Liver (tissue), 9 donors: ENCODE data around the gene RCOR3. TPM values are rescaled to one million over a fixed set of nuclear protein-coding genes. Genes with fewer than 3 reads are reported as not detected.

Source experiments
- DNase-seq: peaks from one replicate; pipeline ENCODE4 v3.0.0-alpha.2; 2017; ENCODE audit warnings: low spot score
- H3K27ac ChIP-seq, 2 donors: one replicate each; pipeline ENCODE4 v1.7.0; 2013; ENCODE audit warnings: inconsistent platforms in 2 of 2, low read length in 2 of 2, control low read depth in 1 of 2, low read depth in 1 of 2, mild to moderate bottlenecking in 1 of 2
- H3K27me3 ChIP-seq, 4 donors: one replicate each; pipeline versions ENCODE4 v1.6.1 to v1.7.0; 2013; ENCODE audit warnings: low read length in 3 of 4, inconsistent platforms in 1 of 4, mild to moderate bottlenecking in 1 of 4, moderate library complexity in 1 of 4; ENCODE audit not compliant: control insufficient read depth in 4 of 4, insufficient read depth in 4 of 4
- H3K36me3 ChIP-seq, 4 donors: one replicate each; pipeline versions ENCODE4 v1.6.1 to v1.7.0; 2013; ENCODE audit warnings: low read length in 3 of 4, mild to moderate bottlenecking in 3 of 4, low read depth in 1 of 4, moderate library complexity in 1 of 4; ENCODE audit not compliant: control insufficient read depth in 4 of 4, insufficient read depth in 3 of 4
- H3K4me1 ChIP-seq, 4 donors: one replicate each; pipeline versions ENCODE4 v1.6.1 to v1.7.0; 2013; ENCODE audit warnings: low read length in 3 of 4, mild to moderate bottlenecking in 3 of 4, moderate library complexity in 1 of 4; ENCODE audit not compliant: control insufficient read depth in 4 of 4, insufficient read depth in 4 of 4
- H3K4me3 ChIP-seq, 3 donors: one replicate each; pipeline versions ENCODE4 v1.6.1 to v1.7.0; 2013; ENCODE audit warnings: low read length in 3 of 3, control low read depth in 1 of 3, low read depth in 1 of 3, mild to moderate bottlenecking in 1 of 3
- H3K9ac ChIP-seq, 2 donors: one replicate each; pipeline ENCODE4 v1.7.0; 2013; ENCODE audit warnings: low read length in 2 of 2, mild to moderate bottlenecking in 2 of 2, moderate library complexity in 2 of 2, control low read depth in 1 of 2, low read depth in 1 of 2
- H3K9me3 ChIP-seq, 4 donors: one replicate each; pipeline versions ENCODE4 v1.6.1 to v1.7.0; 2013; ENCODE audit warnings: low read length in 3 of 4; ENCODE audit not compliant: control insufficient read depth in 4 of 4
- EGR1 ChIP-seq, 2 donors: IDR thresholded peaks; 2 replicates each; pipeline ENCODE4 v1.6.1; 2016 to 2018; ENCODE audit warnings: antibody characterized with exemption in 2 of 2, low read depth in 2 of 2
- FOXA1 ChIP-seq: IDR thresholded peaks from 2 replicates; pipeline ENCODE4 v1.6.1; 2016; ENCODE audit warnings: antibody characterized with exemption
- FOXA2 ChIP-seq: IDR thresholded peaks from 2 replicates; pipeline ENCODE4 v1.6.1; 2016; ENCODE audit warnings: antibody characterized with exemption
- GABPA ChIP-seq, 2 donors: IDR thresholded peaks in 1 of 2; conservative IDR thresholded peaks in 1 of 2; 2 replicates each; pipeline ENCODE4 v1.6.1; 2016; ENCODE audit warnings: antibody characterized with exemption in 2 of 2, mild to moderate bottlenecking in 1 of 2, moderate library complexity in 1 of 2
- HNF4A ChIP-seq, 2 donors: conservative IDR thresholded peaks; 2 replicates each; pipeline ENCODE4 v1.6.1; 2016; ENCODE audit warnings: antibody characterized with exemption in 2 of 2, mild to moderate bottlenecking in 2 of 2
- HNF4G ChIP-seq: IDR thresholded peaks from 2 replicates; pipeline ENCODE4 v1.6.1; 2016; ENCODE audit warnings: antibody characterized with exemption
- JUND ChIP-seq, 2 donors: IDR thresholded peaks; 2 replicates each; pipeline ENCODE4 v1.6.1; 2016; ENCODE audit warnings: antibody characterized with exemption in 2 of 2
- NR2F2 ChIP-seq: IDR thresholded peaks from 2 replicates; pipeline ENCODE4 v1.6.1; 2016; ENCODE audit warnings: antibody characterized with exemption
- RAD21 ChIP-seq, 2 donors: IDR thresholded peaks; 2 replicates each; pipeline ENCODE4 v1.6.1; 2016; ENCODE audit warnings: antibody characterized with exemption in 2 of 2, mild to moderate bottlenecking in 2 of 2
- SP1 ChIP-seq: IDR thresholded peaks from 2 replicates; pipeline ENCODE4 v1.6.1; 2018; ENCODE audit warnings: antibody characterized with exemption, mild to moderate bottlenecking
- TAF1 ChIP-seq: conservative IDR thresholded peaks from 2 replicates; pipeline ENCODE4 v1.6.1; 2016; ENCODE audit warnings: antibody characterized with exemption, mild to moderate bottlenecking
- YY1 ChIP-seq: IDR thresholded peaks from 2 replicates; pipeline ENCODE4 v1.6.1; 2016; ENCODE audit warnings: antibody characterized with exemption, mild to moderate bottlenecking
- WGBS: extraction: QIAGEN DNeasy Blood & Tissue Kit; methylation state at CpG from one replicate; pipeline ENCODE4 v1.1.7; 2013; 5-methylcytosine and 5-hydroxymethylcytosine counted together
- polyA plus RNA-seq, 2 donors: library from polyadenylated mRNA; stranded (reverse) in 1 of 2; unstranded in 1 of 2; fragments of 200-250 nt in 1 of 2; fragments of >200 nt in 1 of 2; fragmentation: Nextera tagmentation in 1 of 2; extraction: Ambion mirVana in 1 of 2; gene quantifications; one replicate each; pipeline versions ENCODE4 v1.2.1 to v1.2.3, GENCODE V29; 2013 to 2015
- total RNA-seq, 2 donors: library from RNA; depleted of rRNA; stranded (reverse); fragments of >200 nt; gene quantifications; one replicate each; pipeline ENCODE4 v1.2.3, GENCODE V29; 2014
- TF ChIP-seq, protein P1 (sequence below): IDR thresholded peaks from 2 replicates; pipeline ENCODE4 v1.6.1; 2016; ENCODE audit warnings: antibody characterized with exemption
- TF ChIP-seq, protein P2 (sequence below): IDR thresholded peaks from 2 replicates; pipeline ENCODE4 v1.6.1; 2016; ENCODE audit warnings: antibody characterized with exemption, mild to moderate bottlenecking
- TF ChIP-seq, protein P3 (sequence below): IDR thresholded peaks from 2 replicates; pipeline ENCODE4 v1.6.1; 2016; ENCODE audit warnings: antibody characterized with exemption
- TF ChIP-seq, protein P4 (sequence below): IDR thresholded peaks from 2 replicates; pipeline ENCODE4 v1.6.1; 2016; ENCODE audit warnings: antibody characterized with exemption
- donor health status: healthy.
- donor health status: healthy.
- donor health status: healthy.
- donor health status: healthy.
- donor health status: healthy.

RCOR3 gene
- total and polyA plus RNA-seq, 4 donors, result 7.8 to 20.2 (median 13.4) TPM

DNA sequence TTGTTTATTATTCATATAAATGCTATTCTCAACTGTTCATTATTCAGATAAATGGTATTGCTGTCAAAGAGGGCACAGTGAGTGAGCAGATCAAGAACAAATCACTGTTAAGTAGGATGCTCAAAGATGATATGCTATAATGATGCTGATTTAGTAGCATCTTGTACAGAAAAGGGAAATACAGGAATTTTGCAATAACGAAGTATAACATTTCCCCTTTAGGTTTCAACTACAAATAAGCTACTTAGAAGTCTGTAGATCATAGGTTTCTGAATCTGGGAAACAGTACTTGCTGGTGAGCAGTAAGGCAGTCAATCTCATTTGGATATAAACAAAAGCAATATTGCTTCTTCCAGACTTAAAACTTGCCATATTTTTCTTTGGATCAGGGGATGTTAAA, 27.3 kb upstream of the RCOR3 start:
- 61% methylated on average over 1 of the region's 1 CpG for WGBS
- H3K9me3 ChIP-seq, result no peaks in the 10 kb centered on the region
- H3K36me3 ChIP-seq, result no peaks in the 10 kb centered on the region
- H3K27me3 ChIP-seq, result no peaks in the 10 kb centered on the region
- H3K4me3 ChIP-seq, result no peak overlapping the region
- no peak for TF ChIP-seq FOXA2
- TF ChIP-seq, protein P1, sequence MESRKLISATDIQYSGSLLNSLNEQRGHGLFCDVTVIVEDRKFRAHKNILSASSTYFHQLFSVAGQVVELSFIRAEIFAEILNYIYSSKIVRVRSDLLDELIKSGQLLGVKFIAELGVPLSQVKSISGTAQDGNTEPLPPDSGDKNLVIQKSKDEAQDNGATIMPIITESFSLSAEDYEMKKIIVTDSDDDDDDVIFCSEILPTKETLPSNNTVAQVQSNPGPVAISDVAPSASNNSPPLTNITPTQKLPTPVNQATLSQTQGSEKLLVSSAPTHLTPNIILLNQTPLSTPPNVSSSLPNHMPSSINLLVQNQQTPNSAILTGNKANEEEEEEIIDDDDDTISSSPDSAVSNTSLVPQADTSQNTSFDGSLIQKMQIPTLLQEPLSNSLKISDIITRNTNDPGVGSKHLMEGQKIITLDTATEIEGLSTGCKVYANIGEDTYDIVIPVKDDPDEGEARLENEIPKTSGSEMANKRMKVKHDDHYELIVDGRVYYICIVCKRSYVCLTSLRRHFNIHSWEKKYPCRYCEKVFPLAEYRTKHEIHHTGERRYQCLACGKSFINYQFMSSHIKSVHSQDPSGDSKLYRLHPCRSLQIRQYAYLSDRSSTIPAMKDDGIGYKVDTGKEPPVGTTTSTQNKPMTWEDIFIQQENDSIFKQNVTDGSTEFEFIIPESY, result no peak
- no peak for TF ChIP-seq SP1
- TF ChIP-seq HNF4G, result no peak
- TF ChIP-seq, protein P2, sequence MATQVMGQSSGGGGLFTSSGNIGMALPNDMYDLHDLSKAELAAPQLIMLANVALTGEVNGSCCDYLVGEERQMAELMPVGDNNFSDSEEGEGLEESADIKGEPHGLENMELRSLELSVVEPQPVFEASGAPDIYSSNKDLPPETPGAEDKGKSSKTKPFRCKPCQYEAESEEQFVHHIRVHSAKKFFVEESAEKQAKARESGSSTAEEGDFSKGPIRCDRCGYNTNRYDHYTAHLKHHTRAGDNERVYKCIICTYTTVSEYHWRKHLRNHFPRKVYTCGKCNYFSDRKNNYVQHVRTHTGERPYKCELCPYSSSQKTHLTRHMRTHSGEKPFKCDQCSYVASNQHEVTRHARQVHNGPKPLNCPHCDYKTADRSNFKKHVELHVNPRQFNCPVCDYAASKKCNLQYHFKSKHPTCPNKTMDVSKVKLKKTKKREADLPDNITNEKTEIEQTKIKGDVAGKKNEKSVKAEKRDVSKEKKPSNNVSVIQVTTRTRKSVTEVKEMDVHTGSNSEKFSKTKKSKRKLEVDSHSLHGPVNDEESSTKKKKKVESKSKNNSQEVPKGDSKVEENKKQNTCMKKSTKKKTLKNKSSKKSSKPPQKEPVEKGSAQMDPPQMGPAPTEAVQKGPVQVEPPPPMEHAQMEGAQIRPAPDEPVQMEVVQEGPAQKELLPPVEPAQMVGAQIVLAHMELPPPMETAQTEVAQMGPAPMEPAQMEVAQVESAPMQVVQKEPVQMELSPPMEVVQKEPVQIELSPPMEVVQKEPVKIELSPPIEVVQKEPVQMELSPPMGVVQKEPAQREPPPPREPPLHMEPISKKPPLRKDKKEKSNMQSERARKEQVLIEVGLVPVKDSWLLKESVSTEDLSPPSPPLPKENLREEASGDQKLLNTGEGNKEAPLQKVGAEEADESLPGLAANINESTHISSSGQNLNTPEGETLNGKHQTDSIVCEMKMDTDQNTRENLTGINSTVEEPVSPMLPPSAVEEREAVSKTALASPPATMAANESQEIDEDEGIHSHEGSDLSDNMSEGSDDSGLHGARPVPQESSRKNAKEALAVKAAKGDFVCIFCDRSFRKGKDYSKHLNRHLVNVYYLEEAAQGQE, result no peak
- no peak for TF ChIP-seq RAD21 (IDR thresholded peaks at IDR 0.05)
- TF ChIP-seq YY1, result no peak
- no peak for TF ChIP-seq FOXA1
- TF ChIP-seq HNF4A (conservative IDR thresholded peaks at IDR 0.05), result no peak
- TF ChIP-seq, protein P3, sequence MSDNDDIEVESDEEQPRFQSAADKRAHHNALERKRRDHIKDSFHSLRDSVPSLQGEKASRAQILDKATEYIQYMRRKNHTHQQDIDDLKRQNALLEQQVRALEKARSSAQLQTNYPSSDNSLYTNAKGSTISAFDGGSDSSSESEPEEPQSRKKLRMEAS, result no peak
- no peak for TF ChIP-seq TAF1
- TF ChIP-seq JUND (IDR thresholded peaks at IDR 0.05), result no peak
- TF ChIP-seq, protein P4, sequence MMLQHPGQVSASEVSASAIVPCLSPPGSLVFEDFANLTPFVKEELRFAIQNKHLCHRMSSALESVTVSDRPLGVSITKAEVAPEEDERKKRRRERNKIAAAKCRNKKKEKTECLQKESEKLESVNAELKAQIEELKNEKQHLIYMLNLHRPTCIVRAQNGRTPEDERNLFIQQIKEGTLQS, result no peak
- TF ChIP-seq GABPA (IDR thresholded peaks at IDR 0.05 in 1 of 2, conservative IDR thresholded peaks at IDR 0.05 in 1 of 2), result no peak
- TF ChIP-seq NR2F2, result no peak
- no peak for TF ChIP-seq EGR1 (IDR thresholded peaks at IDR 0.05; ENCODE audit: low read depth in 2 of 2)
- DNase-seq, result no peak
- H3K9ac ChIP-seq, result no peak overlapping the region
- H3K27ac ChIP-seq, result no peak overlapping the region
- no peaks in the 10 kb centered on the region for H3K4me1 ChIP-seq

DNA sequence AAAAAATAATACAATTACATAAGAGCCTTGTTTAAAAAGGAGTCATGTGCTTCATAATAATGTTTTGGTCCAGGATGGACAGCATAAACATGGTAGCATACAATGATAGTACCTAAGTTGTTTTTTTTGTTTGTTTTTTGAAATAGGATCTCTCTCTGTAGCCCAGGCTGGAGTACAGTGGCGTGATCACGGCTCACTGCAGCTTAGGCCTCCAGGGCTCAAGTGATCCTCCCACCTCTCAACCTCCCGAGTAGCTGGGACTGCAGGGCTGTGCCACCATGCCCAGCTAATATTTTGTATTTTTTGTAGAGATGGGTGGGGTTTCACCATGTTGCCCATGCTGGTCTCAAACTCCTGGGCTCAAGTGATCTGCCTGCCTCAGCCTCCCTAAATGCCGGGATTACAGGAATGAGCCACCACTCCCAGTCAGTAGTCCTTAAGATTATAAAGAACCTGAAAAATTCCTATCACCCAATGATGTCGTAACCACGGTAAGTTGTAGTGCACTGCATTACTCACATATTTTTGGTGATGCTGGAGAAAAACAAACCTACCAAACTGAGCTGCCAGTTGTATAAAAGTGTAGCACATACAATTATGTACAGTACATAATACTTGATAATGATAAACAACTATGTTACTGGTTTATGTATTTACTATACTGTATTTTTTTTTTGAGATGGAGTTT, 22.4 kb upstream of the RCOR3 start:
- no peaks in the 10 kb centered on the region for H3K9me3 ChIP-seq
- no peak for DNase-seq
- H3K9ac ChIP-seq, result no peak overlapping the region
- no peaks in the 10 kb centered on the region for H3K4me1 ChIP-seq
- H3K27me3 ChIP-seq, result no peaks in the 10 kb centered on the region
- TF ChIP-seq EGR1 (IDR thresholded peaks at IDR 0.05; ENCODE audit: low read depth in 2 of 2), result no peak
- TF ChIP-seq, protein P3, result no peak
- TF ChIP-seq FOXA2, result no peak
- H3K36me3 ChIP-seq, result no peaks in the 10 kb centered on the region
- WGBS, result 92% methylated on average over 6 of the region's 6 CpGs
- no peak overlapping the region for H3K27ac ChIP-seq
- no peak overlapping the region for H3K4me3 ChIP-seq
